Suprapubic skin (tissue), 4 donors: ENCODE results near the gene APLF. TPM values are rescaled to one million over a fixed set of nuclear protein-coding genes. Genes with fewer than 3 reads are reported as not detected.

Experiments
- DNase-seq, 2 donors: peaks; one replicate each; pipeline ENCODE4 v3.0.0-alpha.2; 2019; ENCODE audit warnings: low spot score in 2 of 2
- H3K27ac ChIP-seq: fragments of 200-600 bp; sonication (generic); one replicate; pipeline ENCODE4 v1.5.1; 2019
- H3K27me3 ChIP-seq: fragments of 200-600 bp; sonication (generic); one replicate; pipeline ENCODE4 v1.5.1; 2019
- H3K36me3 ChIP-seq: fragments of 200-600 bp; sonication (generic); one replicate; pipeline ENCODE4 v1.5.1; 2019
- H3K4me1 ChIP-seq: fragments of 200-600 bp; sonication (generic); one replicate; pipeline ENCODE4 v1.5.1; 2019
- H3K4me3 ChIP-seq: fragments of 200-600 bp; sonication (generic); one replicate; pipeline ENCODE4 v1.5.1; 2019; ENCODE audit warnings: mild to moderate bottlenecking
- H3K9me3 ChIP-seq: fragments of 200-600 bp; sonication (generic); one replicate; pipeline ENCODE4 v1.5.1; 2019
- CTCF ChIP-seq, 2 donors: fragments of 200-600 bp in 1 of 2; fragments of 450-650 bp in 1 of 2; sonication (generic) in 1 of 2; IDR thresholded peaks; one replicate each; pipeline ENCODE4 v1.5.1; 2016 to 2019; ENCODE audit warnings: antibody characterized with exemption in 2 of 2, mild to moderate bottlenecking in 1 of 2, moderate library complexity in 1 of 2
- EP300 ChIP-seq: sonication (generic); formaldehyde crosslinking; IDR thresholded peaks from one replicate; pipeline ENCODE4 v1.6.1; 2017; ENCODE audit warnings: antibody characterized with exemption
- POLR2A ChIP-seq, 2 donors: fragments of 450-650 bp; IDR thresholded peaks; one replicate each; pipeline ENCODE4 v1.6.1; 2017; ENCODE audit warnings: antibody characterized with exemption in 2 of 2, mild to moderate bottlenecking in 2 of 2, moderate library complexity in 2 of 2
- POLR2AphosphoS5 ChIP-seq, 3 donors: sonication (generic); formaldehyde crosslinking; IDR thresholded peaks; one replicate each; pipeline ENCODE4 v1.6.1; 2017; ENCODE audit warnings: antibody characterized with exemption in 3 of 3
- WGBS: methylation state at CpG from one replicate; pipeline ENCODE4 v1.1.5; 2018; 5-methylcytosine and 5-hydroxymethylcytosine counted together
- total RNA-seq, 4 donors: library from RNA; depleted of rRNA; stranded (reverse); fragments of >200 nt; gene quantifications; one replicate each; pipeline ENCODE4 v1.1.0, GENCODE V29; 2016

APLF gene
- total RNA-seq, 4 donors from 2014 or later: 8.8 to 10.5 (median 9.9) TPM

GRCh38 chr2:68499133-68499532 lies 31.7 kb downstream of the APLF start:
- Histone ChIP-seq H3K27me3 (no peaks in the 10 kb centered on the region), H3K36me3 (no peaks in the 10 kb centered on the region), H3K9me3 (no peaks in the 10 kb centered on the region), H3K4me3 (no peak overlapping the region), H3K27ac (no peak overlapping the region), H3K4me1 (no peaks in the 10 kb centered on the region)
- TF ChIP-seq CTCF (IDR thresholded peaks at IDR 0.05): no peak
- TF ChIP-seq EP300: no peak
- TF ChIP-seq POLR2AphosphoS5 (IDR thresholded peaks at IDR 0.05): no peak
- TF ChIP-seq POLR2A (IDR thresholded peaks at IDR 0.05): no peak
- no peak for DNase-seq

GRCh38 chr2:68500649-68501048 lies 33.3 kb downstream of the APLF start:
- Histone ChIP-seq H3K4me3 (no peak overlapping the region), H3K36me3 (peaks cover 2% of the 10 kb centered on the region), H3K4me1 (no peaks in the 10 kb centered on the region), H3K27me3 (no peaks in the 10 kb centered on the region), H3K27ac (no peak overlapping the region), H3K9me3 (no peaks in the 10 kb centered on the region)
- TF ChIP-seq CTCF (IDR thresholded peaks at IDR 0.05): no peak
- TF ChIP-seq POLR2AphosphoS5 (IDR thresholded peaks at IDR 0.05): no peak
- TF ChIP-seq EP300: no peak
- TF ChIP-seq POLR2A (IDR thresholded peaks at IDR 0.05): no peak
- no peak for DNase-seq
- 90% methylated on average over 4 of the region's 4 CpGs for WGBS

- Histone ChIP-seq H3K27ac (no peak overlapping the region), H3K36me3 (peaks cover 10% of the 10 kb centered on the region), H3K4me3 (no peak overlapping the region), H3K27me3 (no peaks in the 10 kb centered on the region), H3K9me3 (no peaks in the 10 kb centered on the region), H3K4me1 (no peaks in the 10 kb centered on the region)
- WGBS: 70% methylated on average over 5 of the region's 5 CpGs
- TF ChIP-seq EP300: no peak
- no peak for TF ChIP-seq CTCF (IDR thresholded peaks at IDR 0.05)
- TF ChIP-seq POLR2AphosphoS5 (IDR thresholded peaks at IDR 0.05): no peak
- no peak for TF ChIP-seq POLR2A (IDR thresholded peaks at IDR 0.05)
- no peak for DNase-seq
Observed at GRCh38 chr2:68501768-68502167, 34.4 kb downstream of the APLF start.

- no peak overlapping the region for H3K4me3 ChIP-seq
- peaks cover 10% of the 10 kb centered on the region for H3K36me3 ChIP-seq
- H3K9me3 ChIP-seq: no peaks in the 10 kb centered on the region
- no peaks in the 10 kb centered on the region for H3K27me3 ChIP-seq
- WGBS: 100% methylated on average over 2 of the region's 2 CpGs
- no peak overlapping the region for H3K27ac ChIP-seq
- no peaks in the 10 kb centered on the region for H3K4me1 ChIP-seq
- DNase-seq: no peak
- TF ChIP-seq POLR2A (IDR thresholded peaks at IDR 0.05) (no peak), EP300 (no peak), POLR2AphosphoS5 (IDR thresholded peaks at IDR 0.05) (no peak), CTCF (IDR thresholded peaks at IDR 0.05) (no peak)
Observed at GRCh38 chr2:68505603-68506159, 38.3 kb downstream of the APLF start.

GRCh38 chr2:68506170-68506569 lies 38.8 kb downstream of the APLF start:
- no peaks in the 10 kb centered on the region for H3K27me3 ChIP-seq
- H3K4me1 ChIP-seq: no peaks in the 10 kb centered on the region

More at GRCh38 chr2:68506170-68506569, 38.8 kb downstream of the APLF start:
- TF ChIP-seq EP300 (no peak), POLR2A (IDR thresholded peaks at IDR 0.05) (no peak), CTCF (IDR thresholded peaks at IDR 0.05) (no peak), POLR2AphosphoS5 (IDR thresholded peaks at IDR 0.05) (no peak)
- H3K4me3 ChIP-seq: no peak overlapping the region
- no peaks in the 10 kb centered on the region for H3K9me3 ChIP-seq
- no peak for DNase-seq
- 76% methylated on average over 3 of the region's 3 CpGs for WGBS
- peaks cover 10% of the 10 kb centered on the region for H3K36me3 ChIP-seq
- H3K27ac ChIP-seq: no peak overlapping the region
